CD4-positive, alpha-beta T cell treated with Interleukin-15 for 4 hours (primary cell): ENCODE measurements around the gene VSX2.

Experiments used
- DNase-seq: peaks from one replicate; pipeline ENCODE4 v3.0.0-alpha.2; 2020; ENCODE audit warnings: low spot score

VSX2 gene

DNA sequence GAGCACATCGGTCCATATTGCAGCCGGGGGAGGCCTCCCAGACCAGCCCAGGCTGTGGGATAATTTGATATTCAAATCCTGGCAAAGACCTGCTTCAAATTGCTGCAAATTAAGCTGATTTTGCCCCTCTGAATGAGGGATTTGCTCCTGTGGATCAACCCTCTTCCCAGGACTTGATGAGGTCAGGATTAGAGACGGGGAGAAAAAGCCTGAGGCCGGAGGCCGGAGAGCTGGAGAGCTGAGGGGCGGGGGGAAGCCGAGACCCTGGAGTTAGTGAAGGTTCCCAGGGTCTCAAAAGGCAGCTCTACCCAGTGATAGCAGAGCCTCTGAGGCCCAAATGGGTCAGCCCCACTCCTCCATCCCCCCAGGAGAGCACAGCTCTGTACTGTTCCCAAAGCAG is 17.5 kb upstream of the VSX2 start:
- DNase-seq, result no peak

DNA sequence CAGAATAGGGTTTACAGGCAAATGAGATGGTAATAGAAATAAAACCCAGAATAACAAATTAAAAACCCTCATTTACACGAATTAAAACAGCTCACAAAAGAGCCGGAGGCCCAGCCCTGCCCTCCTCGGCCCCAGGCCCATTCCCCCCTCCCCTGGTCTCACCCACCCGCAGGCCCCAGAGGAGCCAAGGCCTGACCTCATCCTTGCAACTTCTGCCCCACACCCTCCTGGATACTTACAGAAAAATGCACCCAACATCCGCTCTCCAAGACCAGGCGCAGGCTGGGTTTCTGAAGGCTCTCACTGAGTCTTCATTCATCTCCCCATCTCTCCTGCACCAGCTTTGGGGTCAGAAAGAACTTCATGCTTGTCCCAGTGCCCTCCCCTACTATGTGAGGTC is 16.2 kb upstream of the VSX2 start:
- no peak for DNase-seq

DNA sequence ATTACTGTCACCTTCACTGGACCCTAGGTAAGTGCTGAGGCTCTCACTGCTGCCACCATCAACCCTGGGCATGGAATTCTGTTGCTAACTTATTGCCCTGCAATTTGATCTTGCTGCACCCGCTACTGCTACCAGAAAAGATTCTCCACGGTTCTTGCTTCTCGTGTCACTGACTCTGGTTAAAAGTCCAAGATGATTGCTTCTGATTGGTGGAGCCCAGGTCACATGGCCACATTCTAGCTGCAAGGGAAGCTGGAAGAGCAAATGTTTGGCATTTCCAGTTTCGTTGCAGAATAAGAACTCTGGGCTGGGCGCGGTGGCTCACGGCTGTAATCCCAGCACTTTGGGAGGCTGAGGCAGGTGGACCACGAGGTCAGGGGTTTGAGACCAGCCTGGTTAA is 7.5 kb upstream of the VSX2 start:
- no peak for DNase-seq

DNA sequence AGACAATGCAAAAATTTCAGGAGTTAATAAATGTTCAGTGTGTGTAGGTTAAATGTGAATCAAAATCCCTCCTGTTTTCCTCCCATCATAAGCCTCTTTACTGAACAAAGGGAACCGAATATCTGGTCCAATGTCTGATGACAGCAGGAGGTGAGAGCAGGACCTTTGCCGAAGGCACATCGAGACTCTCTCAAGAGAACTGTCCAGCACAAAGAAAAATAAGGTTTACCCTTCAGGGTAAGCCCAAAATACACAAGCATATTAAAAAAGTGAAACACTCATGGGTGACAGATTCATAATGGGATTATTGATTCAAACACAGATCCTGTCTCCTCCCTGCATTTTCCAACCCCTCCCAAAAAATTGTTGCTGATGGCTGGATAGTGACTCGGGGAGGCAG is 4.2 kb upstream of the VSX2 start:
- DNase-seq, result no peak

DNA sequence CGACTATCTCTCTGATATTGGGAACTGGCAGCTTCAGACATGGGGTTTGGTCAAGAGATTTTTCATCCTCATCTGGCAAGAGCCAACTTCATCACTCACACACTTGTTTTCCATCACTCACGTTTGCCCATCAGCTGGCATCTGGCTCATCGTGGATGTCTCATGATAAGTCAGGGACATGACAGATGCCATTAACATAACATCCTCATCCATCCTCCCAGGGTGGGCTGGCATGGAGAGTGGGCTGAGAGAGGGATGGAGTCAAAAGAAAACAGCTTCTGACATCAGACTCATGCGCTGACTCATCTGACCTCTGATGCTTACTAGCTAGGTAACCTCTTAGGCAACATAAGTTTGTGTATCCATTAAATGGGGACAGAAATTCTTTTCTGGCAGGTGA is 1.8 kb upstream of the VSX2 start:
- no peak for DNase-seq

DNA sequence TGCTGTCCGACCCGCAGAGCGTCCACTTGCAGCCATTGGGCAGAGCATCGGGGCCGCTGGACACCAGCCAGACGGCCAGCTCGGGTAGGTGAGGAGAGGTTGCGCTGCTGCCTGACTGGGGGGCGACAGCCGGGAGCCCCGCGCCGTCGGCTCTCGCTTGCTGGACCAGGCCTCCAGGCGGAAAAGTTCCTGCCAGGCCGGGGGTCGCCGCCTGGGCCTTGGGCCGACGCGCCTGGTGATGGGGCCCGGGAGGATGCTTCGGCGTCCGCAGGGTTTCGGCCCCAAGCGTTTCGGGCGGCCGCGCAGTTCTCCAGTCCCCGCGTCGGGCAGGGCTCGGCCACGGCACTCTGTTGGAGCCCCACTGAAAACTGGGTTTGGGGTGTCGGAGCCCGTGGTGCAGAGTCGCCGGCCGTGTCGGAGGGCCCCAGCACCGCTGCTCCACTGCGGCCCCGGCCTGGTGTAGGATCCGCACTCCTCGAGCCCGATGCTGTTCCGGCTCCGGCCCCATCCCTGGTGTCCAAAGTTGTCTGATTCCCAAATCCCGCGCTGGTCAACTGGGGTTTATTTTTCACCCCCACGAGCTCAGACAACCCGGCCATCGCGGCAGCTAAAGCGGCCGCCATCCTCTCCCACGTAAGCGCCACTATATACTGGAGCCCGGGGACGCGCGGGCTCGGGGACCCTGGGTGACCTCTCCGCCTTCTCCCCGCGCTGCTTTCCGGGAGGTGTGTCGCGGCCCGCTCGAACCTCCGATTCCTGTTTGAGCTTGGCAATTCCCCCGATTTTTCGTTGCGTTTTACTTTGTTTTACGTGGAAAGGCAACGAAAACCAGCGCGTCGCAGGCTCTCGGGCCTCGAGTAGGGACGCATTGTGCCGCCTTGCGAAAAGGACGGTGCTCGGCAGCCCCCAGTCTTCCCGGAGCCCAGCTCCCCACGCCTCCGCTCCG is 872 bp downstream of the VSX2 start:
- DNase-seq, result no peak

DNA sequence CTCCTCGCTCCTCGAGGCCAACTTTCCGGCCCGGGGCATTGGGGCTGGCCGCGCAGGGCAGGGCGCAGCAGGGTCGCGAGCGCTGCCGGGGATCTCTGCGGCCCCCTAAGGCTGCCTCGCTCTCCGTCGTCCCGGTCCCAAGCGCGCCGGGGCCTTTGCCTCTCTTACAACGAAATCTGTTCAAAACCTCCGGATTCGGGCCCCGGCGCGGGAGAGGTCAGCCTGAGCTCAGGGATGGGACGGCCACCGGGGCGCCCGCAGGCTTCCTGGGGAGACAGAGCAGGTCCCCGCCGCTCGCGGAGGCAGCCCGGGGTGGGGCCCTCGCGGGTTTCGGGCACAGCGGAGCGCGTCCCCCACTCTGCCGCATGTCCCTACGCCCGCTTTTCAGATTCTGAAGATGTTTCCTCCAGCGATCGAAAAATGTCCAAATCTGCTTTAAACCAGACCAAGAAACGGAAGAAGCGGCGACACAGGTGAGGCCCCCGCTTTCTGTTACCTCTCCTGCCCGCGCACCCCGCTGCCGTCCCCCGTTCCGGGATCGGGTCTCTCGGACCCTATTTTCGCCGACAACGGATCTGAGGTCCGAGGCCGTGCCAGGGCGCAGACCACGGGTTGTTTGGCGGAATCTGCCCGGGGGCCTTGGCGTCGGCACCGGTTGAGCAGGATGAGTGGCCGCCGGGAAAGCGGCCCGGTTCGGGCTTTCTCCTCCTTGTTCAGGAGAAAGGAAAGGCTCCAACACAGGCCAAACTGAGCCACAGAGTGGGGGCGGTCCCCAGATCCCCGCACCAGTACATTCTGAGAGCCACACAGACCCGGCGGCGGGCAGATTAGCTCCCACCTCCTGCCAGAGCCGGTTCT is 1.8 kb downstream of the VSX2 start:
- no peak for DNase-seq

DNA sequence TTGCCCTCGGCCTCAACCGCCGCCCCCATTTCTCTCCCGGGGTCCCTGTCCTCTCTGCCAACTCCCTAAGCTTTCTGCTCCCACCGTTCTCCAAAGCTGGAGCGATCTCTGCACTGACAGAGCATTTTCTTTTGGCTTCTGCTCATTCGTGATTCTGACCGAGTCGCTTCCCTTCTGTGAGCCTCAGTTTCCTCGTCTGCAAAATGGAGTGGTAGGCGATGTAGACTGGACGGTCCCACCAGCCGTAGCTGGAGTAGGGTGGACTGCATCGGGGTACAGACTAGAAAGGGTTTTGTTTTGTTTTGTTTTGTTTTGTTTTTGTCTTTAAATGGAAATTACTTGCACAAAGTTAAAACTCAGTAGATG is 2.4 kb downstream of the VSX2 start:
- no peak for DNase-seq

DNA sequence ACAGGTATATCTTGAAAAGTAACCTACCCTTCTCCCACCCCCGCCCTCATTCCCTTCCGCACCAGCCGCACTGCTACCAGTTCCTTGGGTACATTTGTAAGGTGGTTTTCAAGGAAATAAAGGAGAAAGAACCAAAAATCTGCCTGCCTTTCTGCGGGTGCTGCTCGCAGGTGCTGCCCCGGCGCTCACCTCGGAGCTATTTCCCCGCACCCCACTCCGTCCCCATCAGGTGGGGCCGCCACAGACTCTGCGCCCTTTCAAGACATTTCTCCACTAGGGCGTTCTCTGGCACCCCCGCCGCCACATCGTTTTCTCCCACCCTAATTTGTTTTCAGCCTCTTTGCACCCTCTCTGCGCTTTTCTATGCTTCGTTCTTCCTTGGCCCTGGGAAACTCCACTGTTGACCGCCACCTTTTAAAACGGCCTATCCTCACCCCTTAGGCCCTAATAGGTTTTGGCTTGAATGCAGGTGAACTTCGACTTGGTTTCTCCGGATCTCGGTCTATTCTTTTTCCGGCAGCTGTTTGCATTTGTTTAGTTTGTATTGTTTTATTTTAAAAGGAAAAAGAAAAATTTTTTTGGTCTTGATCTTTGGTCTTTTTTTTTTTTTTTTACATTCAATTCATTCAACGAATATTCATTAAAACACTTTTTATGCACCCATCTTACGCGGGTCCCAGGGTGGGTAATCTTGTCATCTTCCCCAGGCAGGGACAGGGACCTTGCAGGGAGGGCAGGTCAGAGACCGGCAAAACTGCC is 3.0 kb downstream of the VSX2 start:
- no peak for DNase-seq

DNA sequence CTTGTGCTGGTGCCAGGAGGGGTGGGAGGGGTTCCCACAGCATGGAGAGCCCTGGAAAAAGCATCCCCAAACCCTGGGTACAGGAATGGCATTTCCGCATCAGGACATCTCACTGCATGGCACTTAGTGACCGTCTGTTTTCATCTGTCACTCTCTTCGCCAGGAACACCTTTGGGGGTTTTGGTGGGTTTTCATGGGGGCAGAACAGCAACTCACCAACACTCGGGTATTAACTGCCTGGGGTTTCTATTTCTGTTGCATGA is 3.5 kb downstream of the VSX2 start:
- no peak for DNase-seq

DNA sequence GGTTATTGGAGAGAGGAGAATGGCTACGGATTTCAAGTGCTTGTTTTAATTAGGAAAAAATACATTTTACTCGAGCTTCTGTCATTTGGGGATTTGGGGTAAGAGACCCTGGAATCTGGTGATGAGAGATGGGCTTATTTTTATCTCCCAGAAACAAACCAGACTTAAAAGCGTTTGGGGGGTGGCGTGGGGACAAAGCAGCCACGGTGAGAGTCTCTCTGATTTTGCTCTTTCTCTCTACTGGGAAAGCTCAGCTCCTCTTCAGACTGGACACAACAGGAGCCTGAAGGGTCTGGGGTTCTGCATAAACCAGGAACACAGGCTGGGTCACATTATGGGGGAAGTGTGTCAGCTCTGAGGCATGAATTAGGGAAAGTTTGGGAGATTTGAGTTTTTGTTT is 3.8 kb downstream of the VSX2 start:
- DNase-seq, result no peak

DNA sequence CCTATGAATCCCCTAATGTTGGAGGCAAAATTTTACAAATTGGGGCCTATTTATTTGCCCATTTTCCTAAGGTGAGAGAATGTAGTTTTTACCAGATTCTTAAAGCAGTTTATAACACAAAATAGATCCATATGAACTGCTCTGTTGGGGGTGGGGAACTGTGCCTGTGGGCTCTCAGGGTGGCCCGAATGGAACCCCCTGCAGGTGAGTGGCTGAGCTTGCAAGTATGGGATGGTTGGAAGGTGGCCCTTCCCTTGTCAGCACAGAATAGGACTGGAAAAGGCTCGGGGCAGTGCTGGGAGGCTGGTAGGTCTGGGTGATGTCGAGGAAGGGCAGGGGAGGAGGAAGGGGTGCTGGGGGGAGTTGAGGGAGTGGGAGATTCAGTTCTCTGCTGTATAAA is 4.9 kb downstream of the VSX2 start:
- DNase-seq, result no peak

DNA sequence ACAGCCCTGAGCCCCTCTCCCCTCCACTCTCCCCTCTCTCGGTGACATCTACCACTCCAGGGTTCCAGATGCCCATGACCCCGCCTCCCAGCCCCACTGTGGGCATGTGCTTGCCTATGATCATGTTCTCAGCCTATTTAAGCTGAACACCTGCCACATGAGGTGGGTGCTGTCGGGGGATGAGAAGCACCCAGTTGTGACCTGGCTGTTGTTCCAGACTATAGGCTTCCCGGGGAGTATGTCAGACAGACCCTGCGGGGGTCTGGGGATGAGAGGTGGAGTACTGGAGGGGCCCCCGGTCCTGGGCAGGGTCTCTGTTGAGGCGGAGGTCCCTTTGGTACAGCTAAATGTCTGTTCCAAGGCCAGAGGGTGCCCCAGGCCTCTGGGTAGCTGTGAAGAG is 6.0 kb downstream of the VSX2 start:
- no peak for DNase-seq

DNA sequence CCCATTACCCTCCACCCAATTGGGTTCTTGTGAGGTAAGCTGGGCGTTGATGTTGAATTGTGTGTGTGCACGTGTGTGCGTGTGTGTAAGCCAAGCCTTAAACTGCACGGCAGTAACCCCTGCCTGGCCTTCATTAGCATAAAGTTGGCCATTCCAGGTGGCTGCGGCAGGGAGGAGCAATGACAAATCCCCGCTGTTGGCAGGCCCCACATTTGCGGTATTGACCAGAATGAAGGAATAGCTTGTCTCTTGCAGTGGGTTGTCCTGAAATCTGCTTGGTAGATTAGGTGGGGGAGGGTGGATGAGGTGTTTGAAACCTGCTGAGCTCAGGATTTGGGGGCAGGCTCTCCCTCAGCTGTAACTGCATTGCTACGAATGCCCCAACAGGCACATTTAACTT is 7.3 kb downstream of the VSX2 start:
- DNase-seq, result no peak

DNA sequence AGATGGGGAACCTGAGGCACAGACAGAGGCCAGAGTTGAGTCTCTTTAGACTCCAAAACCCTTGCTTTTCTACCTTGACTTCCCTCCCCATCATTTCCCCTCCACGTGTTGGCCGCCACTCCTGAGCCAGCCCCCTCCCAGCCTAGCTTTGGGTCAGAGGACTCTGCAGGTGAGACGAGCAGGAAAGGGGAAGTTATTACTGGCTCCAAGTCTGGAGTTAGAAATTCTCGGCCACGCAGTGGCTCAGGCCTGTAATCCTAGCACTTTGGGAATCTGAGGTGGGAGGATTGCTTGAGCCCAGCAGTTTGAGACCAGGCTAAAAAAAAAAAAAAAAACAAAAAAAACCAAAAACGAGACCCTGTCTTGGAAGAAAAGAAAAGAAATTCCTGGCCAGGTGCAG is 8.8 kb downstream of the VSX2 start:
- no peak for DNase-seq

DNA sequence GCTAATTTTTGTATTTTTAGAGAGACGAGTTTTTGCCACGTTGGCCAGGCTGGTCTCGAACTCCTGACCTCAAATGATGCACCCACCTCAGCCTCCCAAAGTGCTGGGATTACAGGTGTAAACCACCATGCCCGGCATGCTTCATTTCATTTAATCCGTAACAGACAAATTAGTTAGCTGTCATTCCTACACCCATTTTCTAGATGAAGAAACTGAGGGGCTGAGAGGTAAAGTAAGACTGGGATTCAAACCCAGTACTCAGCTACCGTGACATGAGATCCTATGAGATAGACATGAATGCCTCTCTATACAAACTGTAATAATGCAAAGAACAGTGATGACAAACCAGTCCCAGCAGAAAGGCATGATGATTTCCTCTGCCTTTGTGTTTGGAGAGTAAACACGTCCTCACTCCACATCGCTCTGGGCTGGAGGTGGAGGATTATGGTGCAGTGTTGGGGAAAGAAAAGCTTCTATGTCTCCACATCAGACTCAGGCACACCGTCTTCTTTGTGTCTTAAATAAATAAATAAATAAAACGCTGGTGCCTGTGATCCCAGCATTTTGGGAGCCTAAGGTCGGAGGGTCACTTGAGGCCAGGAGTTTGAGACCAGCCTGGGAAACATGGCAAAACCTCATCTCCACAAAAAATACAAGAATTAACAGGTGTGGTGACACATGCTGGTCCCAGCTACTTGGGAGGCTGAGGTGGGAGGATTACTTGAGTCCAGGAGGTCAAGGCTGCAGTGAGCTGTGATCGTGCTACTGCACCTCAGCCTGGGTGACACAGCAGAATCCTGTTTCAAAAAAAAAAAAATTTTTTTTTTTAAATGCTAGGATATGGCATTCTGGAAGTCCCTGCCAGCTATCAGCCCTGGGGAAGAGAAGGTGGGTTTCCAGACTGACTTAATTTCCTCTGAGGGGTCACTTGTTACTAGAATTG is 10.5 kb downstream of the VSX2 start:
- no peak for DNase-seq

DNA sequence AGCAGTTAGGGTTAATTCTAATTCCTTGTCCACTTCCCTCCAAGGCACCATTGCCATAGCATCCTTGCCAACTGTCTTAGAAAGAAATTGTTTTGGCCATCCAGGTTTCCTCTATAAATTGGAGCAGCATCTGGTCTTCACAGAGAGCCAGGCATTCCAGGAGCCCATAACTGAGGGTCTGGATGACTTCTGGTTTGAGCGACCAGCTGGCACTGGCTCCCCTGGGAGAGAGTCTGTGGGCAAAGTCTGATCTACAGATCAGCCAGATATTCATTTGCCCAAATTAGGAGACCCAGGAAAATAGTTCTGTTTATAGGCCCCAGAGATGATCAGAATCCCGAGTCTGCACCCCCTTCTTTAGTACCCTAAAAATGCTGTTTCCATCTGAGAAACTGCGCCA is 16.0 kb downstream of the VSX2 start:
- DNase-seq, result no peak

DNA sequence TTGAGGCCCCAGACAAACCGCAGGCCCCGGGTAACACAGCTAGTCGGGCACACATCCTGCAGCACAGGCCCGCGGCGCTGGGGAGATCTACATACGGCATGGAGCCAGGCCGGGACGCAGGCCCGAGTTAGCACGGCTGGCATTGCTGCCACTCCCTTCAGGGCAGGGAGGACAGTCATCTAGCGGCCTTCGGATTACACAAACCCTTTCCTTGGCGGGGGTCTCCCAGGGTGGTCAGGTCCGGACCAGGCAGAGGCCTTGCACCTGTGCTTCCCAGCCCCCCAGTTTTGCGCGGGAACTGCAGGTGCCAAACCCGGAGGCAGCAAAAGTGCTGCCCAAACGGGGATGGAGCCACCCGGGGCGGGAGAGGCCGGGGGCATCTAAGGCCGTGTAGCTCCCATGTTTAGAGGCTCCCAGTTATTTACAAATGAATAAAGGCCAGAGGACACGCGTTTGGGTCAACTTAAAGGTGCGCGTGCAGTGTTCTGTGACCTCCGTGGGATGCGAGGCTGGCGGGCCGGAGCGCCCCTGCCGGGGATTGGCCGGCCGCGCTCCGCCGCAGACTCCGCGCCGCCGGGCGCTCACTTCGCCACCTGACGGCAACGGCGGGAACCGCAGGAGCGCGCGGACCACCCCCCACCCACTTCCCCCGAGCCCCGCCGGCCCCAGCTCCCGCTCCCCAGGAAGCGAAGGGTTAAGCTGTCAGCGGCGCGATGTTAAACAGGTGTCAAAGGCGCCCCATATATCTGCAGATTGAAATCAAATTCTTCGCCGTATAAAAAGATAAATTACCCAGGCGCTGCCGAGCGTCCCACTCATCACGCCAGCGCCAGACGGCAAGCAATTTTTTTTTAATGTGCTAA is 18.1 kb downstream of the VSX2 start:
- DNase-seq, result peak; percentile 49

DNA sequence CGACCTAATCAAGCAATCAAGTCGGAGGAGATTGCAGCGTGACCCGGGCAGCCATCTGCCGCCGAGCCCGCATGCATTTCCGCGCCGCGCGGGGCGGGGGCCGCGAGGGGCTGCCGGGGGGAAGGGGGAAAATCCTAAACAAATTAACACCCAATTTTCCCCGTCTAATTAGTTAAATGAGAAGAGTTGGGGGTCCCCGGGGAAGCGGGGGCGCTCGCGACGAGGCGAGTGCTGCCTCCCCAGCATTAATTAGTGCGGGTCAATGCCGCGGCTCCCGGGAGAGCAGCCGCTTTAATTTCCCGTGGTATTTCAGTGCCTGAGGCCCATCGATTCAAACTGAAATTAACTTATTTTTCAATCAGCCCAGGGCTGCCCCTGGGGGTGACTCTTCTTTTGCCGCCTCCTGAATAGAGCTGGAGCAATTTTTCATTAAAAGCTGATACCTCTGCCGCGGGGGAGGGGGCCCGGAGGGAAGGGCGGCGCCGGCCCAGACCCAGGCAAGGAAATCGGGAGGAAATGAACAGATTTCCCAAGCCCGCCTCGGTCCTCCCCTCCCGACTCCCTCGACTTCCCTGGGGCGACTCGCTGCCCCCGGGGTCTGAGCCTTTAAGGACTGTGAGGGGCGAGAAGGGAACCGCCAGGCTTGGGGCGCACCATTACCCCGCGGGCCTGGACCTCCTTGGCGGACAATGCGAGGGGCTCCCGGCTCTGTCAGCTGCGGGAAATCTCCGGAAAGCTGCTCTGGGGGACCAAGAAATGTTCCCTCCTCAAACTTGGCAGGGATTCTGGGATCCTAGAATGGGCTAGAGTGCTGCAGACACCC is 18.9 kb downstream of the VSX2 start:
- no peak for DNase-seq

DNA sequence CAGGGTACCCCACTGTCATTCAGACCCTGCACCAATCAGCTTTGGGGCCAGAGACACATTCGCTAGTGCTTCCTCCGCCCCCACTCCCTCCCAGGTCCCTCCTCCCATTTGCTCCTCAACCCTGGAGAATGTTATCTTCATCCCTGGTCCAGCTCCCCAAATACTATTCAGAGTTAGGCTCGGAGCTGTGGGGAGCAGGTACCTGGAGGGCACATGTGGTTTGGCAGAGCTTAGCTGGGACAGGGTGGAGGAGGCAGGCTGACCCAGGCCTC is 19.5 kb downstream of the VSX2 start:
- DNase-seq, result no peak
